Adipocyte (in vitro differentiated cells): ENCODE measurements around the gene CFAP61.

Experiments used
- DNase-seq: peaks from one replicate; pipeline ENCODE4 v3.0.0-alpha.2; 2015; ENCODE audit warnings: low read depth
- H3K27me3 ChIP-seq: replicated peaks from 2 replicates; pipeline ENCODE4 v1.7.0; 2013; ENCODE audit warnings: mild to moderate bottlenecking, low read length, moderate library complexity; ENCODE audit not compliant: control insufficient read depth, insufficient read depth
- H3K36me3 ChIP-seq: 2 replicates; pipeline ENCODE4 v1.7.0; 2013; ENCODE audit warnings: low read length, mild to moderate bottlenecking, moderate library complexity; ENCODE audit not compliant: control insufficient read depth, insufficient read depth, severe bottlenecking
- H3K4me1 ChIP-seq: 2 replicates; pipeline ENCODE4 v1.7.0; 2013; ENCODE audit warnings: mild to moderate bottlenecking, low read length, moderate library complexity; ENCODE audit not compliant: control insufficient read depth, insufficient read depth
- H3K4me3 ChIP-seq: 2 replicates; pipeline ENCODE4 v1.7.0; 2013; ENCODE audit warnings: mild to moderate bottlenecking, low read length, moderate library complexity
- H3K9ac ChIP-seq: 2 replicates; pipeline ENCODE4 v1.7.0; 2013; ENCODE audit warnings: mild to moderate bottlenecking, low read length, moderate library complexity
- H3K9me3 ChIP-seq: 2 replicates; pipeline ENCODE4 v1.7.0; 2013; ENCODE audit warnings: mild to moderate bottlenecking, low read length, moderate library complexity; ENCODE audit not compliant: control insufficient read depth

The CFAP61 gene

GRCh38 chr20:20393207-20394120 is 341.1 kb downstream of the CFAP61 start:
- no peaks in the 10 kb centered on the region for H3K27me3 ChIP-seq
- H3K4me3 ChIP-seq, result peak overlapping the region; percentile 5
- no peaks in the 10 kb centered on the region for H3K9me3 ChIP-seq
- H3K9ac ChIP-seq, result peak overlapping the region; percentile 2
- DNase-seq, result peak; percentile 62
- H3K4me1 ChIP-seq, result peaks cover 17% of the 10 kb centered on the region
- H3K36me3 ChIP-seq, result peaks cover 4% of the 10 kb centered on the region

DNA sequence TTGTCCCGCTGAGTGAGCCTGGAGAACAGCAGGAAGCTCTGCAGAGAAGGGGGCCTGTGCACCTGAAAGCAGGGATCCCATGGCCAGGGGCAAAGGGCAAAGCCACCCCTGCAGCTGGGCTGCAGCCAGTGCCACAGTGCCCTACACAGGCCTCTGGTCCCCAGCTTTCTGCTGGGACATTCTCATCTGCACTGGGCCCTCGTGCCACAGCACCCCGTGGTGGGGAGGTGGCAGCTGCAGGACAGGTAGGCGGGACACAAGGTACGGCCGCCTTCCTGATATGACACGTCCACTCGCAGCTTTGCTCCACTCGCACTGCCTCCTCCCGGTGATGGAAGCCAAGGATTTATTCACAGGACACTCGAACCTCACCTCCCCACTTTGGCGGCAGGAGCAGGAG is 342.8 kb downstream of the CFAP61 start:
- no peaks in the 10 kb centered on the region for H3K27me3 ChIP-seq
- H3K36me3 ChIP-seq, result peaks cover 4% of the 10 kb centered on the region

GRCh38 chr20:20395903-20396568 is 343.7 kb downstream of the CFAP61 start:
- no peak for DNase-seq

More for the DNA sequence above, 342.8 kb downstream of the CFAP61 start:
- H3K9me3 ChIP-seq, result no peaks in the 10 kb centered on the region
- H3K4me3 ChIP-seq, result no peak overlapping the region
- H3K4me1 ChIP-seq, result peaks cover 17% of the 10 kb centered on the region
- no peak for DNase-seq
- H3K9ac ChIP-seq, result no peak overlapping the region

GRCh38 chr20:20396794-20397193 is 344.5 kb downstream of the CFAP61 start:
- DNase-seq, result no peak
- peaks cover 4% of the 10 kb centered on the region for H3K36me3 ChIP-seq
- H3K9ac ChIP-seq, result no peak overlapping the region

More at GRCh38 chr20:20395903-20396568, 343.7 kb downstream of the CFAP61 start:
- H3K4me1 ChIP-seq, result peaks cover 17% of the 10 kb centered on the region
- H3K27me3 ChIP-seq, result no peaks in the 10 kb centered on the region
- H3K4me3 ChIP-seq, result no peak overlapping the region
- H3K9me3 ChIP-seq, result no peaks in the 10 kb centered on the region
- no peak overlapping the region for H3K9ac ChIP-seq
- peaks cover 4% of the 10 kb centered on the region for H3K36me3 ChIP-seq

DNA sequence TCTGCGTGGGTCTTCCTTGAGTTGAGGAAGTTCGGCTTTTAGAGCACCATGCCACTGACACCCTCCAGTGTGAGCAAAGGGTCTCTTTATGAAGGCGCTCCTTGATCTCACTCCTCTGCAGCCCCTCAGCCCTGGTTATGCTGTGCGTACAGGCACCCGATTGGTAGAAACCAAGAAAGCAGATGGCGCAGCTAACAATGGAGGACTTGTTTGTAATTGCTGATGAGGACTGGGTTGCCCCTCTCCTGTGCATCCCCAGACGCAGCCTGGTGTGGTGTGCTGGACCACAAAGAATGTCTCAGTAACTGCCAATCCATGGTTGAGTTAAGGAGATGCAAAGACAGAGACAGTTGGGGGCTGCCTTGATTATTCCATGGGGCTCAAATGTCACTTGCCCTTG is 345.8 kb downstream of the CFAP61 start:
- Histone ChIP-seq H3K27me3 (no peaks in the 10 kb centered on the region), H3K4me3 (no peak overlapping the region), H3K9me3 (no peaks in the 10 kb centered on the region), H3K9ac (no peak overlapping the region), H3K4me1 (peaks cover 13% of the 10 kb centered on the region), H3K36me3 (peaks cover 3% of the 10 kb centered on the region)
- no peak for DNase-seq

More at GRCh38 chr20:20396794-20397193, 344.5 kb downstream of the CFAP61 start:
- no peak overlapping the region for H3K4me3 ChIP-seq
- H3K27me3 ChIP-seq, result no peaks in the 10 kb centered on the region
- no peaks in the 10 kb centered on the region for H3K9me3 ChIP-seq
- peaks cover 17% of the 10 kb centered on the region for H3K4me1 ChIP-seq

- no peak overlapping the region for H3K9ac ChIP-seq
- H3K36me3 ChIP-seq, result peaks cover 3% of the 10 kb centered on the region
- no peak overlapping the region for H3K4me3 ChIP-seq
- no peak for DNase-seq
- no peaks in the 10 kb centered on the region for H3K4me1 ChIP-seq
- no peaks in the 10 kb centered on the region for H3K27me3 ChIP-seq
- H3K9me3 ChIP-seq, result no peaks in the 10 kb centered on the region
Measured at GRCh38 chr20:20399531-20400500, 347.5 kb downstream of the CFAP61 start.

DNA sequence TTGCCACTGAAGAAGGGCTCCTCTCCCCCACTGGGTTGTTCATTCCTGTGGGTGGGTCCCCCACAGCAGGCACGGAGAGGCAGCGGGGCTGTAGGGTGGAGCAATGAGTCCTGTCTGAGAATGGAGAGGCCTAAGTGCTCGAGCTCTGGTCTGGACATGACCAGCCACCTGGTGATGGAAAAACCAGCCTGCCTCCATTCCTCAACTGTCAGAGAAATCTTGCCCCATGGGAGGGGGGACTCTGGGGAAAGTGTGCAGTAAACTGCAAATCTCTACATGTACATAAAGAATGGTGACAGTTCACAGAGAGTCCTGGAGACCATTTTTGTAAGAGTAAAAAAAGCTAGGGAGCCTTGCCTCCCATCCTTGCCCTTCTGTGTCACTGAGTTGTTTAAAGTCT is 349.7 kb downstream of the CFAP61 start:
- Histone ChIP-seq H3K4me3 (no peak overlapping the region), H3K36me3 (peaks cover 3% of the 10 kb centered on the region), H3K4me1 (peaks cover 3% of the 10 kb centered on the region), H3K9ac (no peak overlapping the region), H3K9me3 (no peaks in the 10 kb centered on the region), H3K27me3 (no peaks in the 10 kb centered on the region)
- DNase-seq, result no peak

DNA sequence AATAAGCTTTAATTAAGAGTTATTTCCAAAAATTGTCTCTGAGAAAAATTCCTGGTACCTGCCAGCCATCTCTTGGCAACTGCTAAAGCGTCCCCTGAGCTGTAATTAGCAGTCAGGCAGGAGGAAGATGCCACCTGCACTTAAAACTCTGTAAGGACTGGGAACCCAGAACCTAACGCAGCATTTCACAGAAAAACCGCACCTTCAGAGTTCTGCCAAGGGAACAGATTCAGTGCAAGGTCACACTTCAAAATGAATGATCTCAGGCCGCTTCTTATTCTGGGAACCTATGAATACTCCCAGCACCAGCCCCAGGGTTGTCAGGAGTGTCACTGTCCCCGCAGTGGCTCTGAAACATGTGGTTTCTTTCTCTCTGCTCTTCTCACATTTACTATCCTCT is 352.3 kb downstream of the CFAP61 start:
- no peaks in the 10 kb centered on the region for H3K9me3 ChIP-seq
- H3K4me3 ChIP-seq, result no peak overlapping the region
- H3K4me1 ChIP-seq, result peaks cover 11% of the 10 kb centered on the region
- no peak overlapping the region for H3K9ac ChIP-seq
- DNase-seq, result no peak
- H3K36me3 ChIP-seq, result peaks cover 3% of the 10 kb centered on the region
- H3K27me3 ChIP-seq, result no peaks in the 10 kb centered on the region

DNA sequence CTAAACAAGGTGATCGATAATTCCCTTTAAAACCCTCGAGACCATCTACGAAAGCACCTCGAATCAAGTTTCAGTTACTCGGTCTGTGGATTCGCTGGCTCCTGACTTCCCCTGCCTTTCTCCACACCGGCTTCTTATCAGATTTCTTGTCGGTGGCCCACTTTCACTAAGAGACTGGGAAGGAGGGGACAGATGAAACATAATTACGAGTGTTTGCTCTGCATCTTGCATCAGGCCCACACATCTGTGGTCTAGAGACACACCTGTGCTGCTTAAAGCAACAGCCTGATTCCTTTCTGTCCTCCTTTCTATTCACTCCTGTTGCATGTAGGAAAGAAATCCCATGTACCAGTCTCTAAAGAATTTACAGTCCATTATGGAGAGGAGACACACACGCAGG is 353.3 kb downstream of the CFAP61 start:
- peaks cover 11% of the 10 kb centered on the region for H3K4me1 ChIP-seq
- H3K4me3 ChIP-seq, result no peak overlapping the region
- peaks cover 3% of the 10 kb centered on the region for H3K36me3 ChIP-seq
- no peak for DNase-seq
- no peak overlapping the region for H3K9ac ChIP-seq
- H3K9me3 ChIP-seq, result no peaks in the 10 kb centered on the region
- H3K27me3 ChIP-seq, result no peaks in the 10 kb centered on the region

DNA sequence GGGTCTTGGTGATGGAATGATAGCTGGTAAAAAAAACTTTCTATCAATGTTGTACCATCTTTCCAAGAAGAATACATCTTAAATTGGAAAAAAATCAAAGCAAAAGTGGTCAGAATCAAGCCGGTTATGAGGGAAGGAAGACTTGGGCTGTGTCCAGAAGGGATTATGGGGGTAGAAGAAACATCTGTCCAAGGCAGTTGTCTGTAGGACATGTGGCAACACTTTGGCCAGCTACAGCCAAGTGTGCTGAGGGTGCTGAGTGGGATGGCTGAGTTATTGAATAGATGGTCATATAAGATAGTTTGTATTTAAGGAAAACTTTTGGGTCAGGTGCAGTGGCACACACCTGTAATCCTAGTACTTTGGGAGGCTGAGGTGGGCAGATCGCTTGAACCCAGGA is 354.0 kb downstream of the CFAP61 start:
- Histone ChIP-seq H3K36me3 (peaks cover 3% of the 10 kb centered on the region), H3K4me1 (peaks cover 11% of the 10 kb centered on the region), H3K27me3 (no peaks in the 10 kb centered on the region), H3K9ac (no peak overlapping the region), H3K4me3 (no peak overlapping the region), H3K9me3 (no peaks in the 10 kb centered on the region)
- no peak for DNase-seq
